ENCODE measurements around the gene CDKAL1. TPM values are rescaled to one million over a fixed set of nuclear protein-coding genes. Genes with fewer than 3 reads are reported as not detected.
"Not testable (repeated sequence)": the region's sequence is repeated elsewhere in the genome, so short reads cannot be mapped to it uniquely, and the experiment has no call there.

Gene CDKAL1
- total RNA-seq, 6 experiments from 2014 or later = 9.2 to 14.3 (median 11.9) TPM

- Mint-ChIP-seq H3K4me1 (ENCODE audit: low read depth) (peaks cover 43% of the 10 kb centered on the region), H3K36me3 (ENCODE audit: low read depth) (peaks cover 5% of the 10 kb centered on the region; the same call in 1 of the 2 replicates), H3K4me3 (no peak overlapping the region), H3K27ac (peak overlapping the region; percentile 67), H3K9me3 (no peaks in the 10 kb centered on the region), H3K27me3 (ENCODE audit: insufficient read depth) (peaks cover 9% of the 10 kb centered on the region; the same call in 1 of the 2 replicates)
- peak; percentile 87 for DNase-seq
- TF ChIP-seq, protein P1, sequence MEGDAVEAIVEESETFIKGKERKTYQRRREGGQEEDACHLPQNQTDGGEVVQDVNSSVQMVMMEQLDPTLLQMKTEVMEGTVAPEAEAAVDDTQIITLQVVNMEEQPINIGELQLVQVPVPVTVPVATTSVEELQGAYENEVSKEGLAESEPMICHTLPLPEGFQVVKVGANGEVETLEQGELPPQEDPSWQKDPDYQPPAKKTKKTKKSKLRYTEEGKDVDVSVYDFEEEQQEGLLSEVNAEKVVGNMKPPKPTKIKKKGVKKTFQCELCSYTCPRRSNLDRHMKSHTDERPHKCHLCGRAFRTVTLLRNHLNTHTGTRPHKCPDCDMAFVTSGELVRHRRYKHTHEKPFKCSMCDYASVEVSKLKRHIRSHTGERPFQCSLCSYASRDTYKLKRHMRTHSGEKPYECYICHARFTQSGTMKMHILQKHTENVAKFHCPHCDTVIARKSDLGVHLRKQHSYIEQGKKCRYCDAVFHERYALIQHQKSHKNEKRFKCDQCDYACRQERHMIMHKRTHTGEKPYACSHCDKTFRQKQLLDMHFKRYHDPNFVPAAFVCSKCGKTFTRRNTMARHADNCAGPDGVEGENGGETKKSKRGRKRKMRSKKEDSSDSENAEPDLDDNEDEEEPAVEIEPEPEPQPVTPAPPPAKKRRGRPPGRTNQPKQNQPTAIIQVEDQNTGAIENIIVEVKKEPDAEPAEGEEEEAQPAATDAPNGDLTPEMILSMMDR (IDR thresholded peaks at IDR 0.05) = no peak
Measured at GRCh38 chr6:20497216-20498040, 36.8 kb upstream of the CDKAL1 start.

DNA sequence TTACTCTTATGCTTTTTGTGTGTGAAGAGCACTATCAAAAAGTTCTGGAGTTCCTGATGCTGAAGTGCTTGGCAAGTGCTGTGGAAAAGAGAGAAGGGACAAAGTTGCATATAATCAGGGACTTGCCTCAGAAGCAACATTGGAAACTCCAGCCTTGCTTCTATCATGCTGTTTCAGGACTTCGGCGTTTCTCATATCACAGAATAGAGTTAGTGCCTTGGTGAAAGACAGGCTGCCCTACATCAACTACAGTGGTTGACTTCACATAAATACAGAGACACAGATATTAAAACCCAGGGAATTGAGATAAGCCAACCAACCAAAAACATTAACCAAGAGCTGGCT is 36.2 kb upstream of the CDKAL1 start:
- Mint-ChIP-seq H3K36me3 (ENCODE audit: low read depth) (peaks cover 3% of the 10 kb centered on the region; the same call in 1 of the 2 replicates), H3K9me3 (no peaks in the 10 kb centered on the region), H3K27ac (no peak overlapping the region), H3K4me3 (no peak overlapping the region), H3K27me3 (ENCODE audit: insufficient read depth) (peaks cover 9% of the 10 kb centered on the region; the same call in 1 of the 2 replicates), H3K4me1 (ENCODE audit: low read depth) (peaks cover 41% of the 10 kb centered on the region)
- no peak for DNase-seq
- TF ChIP-seq, protein P1 (IDR thresholded peaks at IDR 0.05) = no peak

GRCh38 chr6:20509212-20509611 is 25.0 kb upstream of the CDKAL1 start:
- TF ChIP-seq, protein P1 (IDR thresholded peaks at IDR 0.05) = no peak
- Mint-ChIP-seq H3K27me3 (ENCODE audit: insufficient read depth) (peaks cover 8% of the 10 kb centered on the region), H3K9me3 (no peaks in the 10 kb centered on the region), H3K4me1 (ENCODE audit: low read depth) (peaks cover 11% of the 10 kb centered on the region; the same call in 1 of the 2 replicates), H3K4me3 (no peak overlapping the region), H3K36me3 (ENCODE audit: low read depth) (no peaks in the 10 kb centered on the region), H3K27ac (no peak overlapping the region)
- no peak for DNase-seq

DNA sequence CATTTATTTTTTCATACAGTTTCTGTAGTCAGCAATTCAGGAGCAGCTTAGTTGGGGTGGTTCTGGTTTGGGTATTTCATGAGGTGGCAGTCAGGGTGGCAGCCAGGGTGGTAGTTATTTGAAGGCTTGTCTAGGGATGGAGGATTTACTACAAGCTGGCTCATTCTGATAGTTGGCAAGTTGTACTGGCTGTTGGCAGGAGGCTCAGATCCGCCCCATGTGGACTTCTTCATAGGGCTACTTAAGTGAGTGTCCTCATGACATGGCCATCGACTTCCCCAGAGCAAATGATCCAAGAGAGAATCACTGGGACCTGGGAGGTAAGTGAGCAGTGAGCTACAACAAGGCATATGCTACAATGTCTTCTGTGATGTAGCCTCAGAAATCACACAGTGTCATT is 22.4 kb upstream of the CDKAL1 start:
- H3K27ac Mint-ChIP-seq = no peak overlapping the region
- H3K36me3 Mint-ChIP-seq (ENCODE audit: low read depth) = no peaks in the 10 kb centered on the region
- peaks cover 10% of the 10 kb centered on the region for H3K27me3 Mint-ChIP-seq (ENCODE audit: insufficient read depth)
- DNase-seq = no peak
- TF ChIP-seq, protein P1 (IDR thresholded peaks at IDR 0.05) = no peak
- no peak overlapping the region for H3K4me3 Mint-ChIP-seq
- H3K9me3 Mint-ChIP-seq = no peaks in the 10 kb centered on the region
- H3K4me1 Mint-ChIP-seq (ENCODE audit: low read depth) = peaks cover 24% of the 10 kb centered on the region

GRCh38 chr6:20525208-20525607 is 9.0 kb upstream of the CDKAL1 start:
- DNase-seq; H3K4me1 Mint-ChIP-seq (ENCODE audit: low read depth); H3K27ac Mint-ChIP-seq; H3K9me3 Mint-ChIP-seq; H3K27me3 Mint-ChIP-seq (ENCODE audit: insufficient read depth); H3K36me3 Mint-ChIP-seq (ENCODE audit: low read depth); H3K4me3 Mint-ChIP-seq: not testable (repeated sequence)

DNA sequence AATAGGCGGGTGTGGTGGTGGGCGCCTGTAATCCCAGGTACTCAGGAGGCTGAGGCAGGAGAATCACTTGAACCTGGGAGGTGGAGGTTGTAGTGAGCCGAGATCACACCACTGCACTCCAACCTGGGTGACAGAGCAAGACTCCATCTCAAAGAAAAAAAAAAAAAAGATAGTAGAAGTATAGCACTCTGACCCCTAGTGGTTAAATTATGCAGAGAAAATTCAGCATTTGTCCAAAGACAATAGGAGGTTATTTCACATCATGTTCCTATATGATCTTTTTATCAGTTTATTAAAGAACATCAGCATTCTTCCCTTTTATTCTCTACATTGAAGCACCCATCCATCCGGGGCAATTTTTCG is 5.2 kb upstream of the CDKAL1 start:
- DNase-seq = peak; percentile 39
- H3K36me3 Mint-ChIP-seq (ENCODE audit: low read depth) = not testable (repeated sequence)

More for the DNA sequence above, 5.2 kb upstream of the CDKAL1 start:
- H3K9me3 Mint-ChIP-seq; H3K27me3 Mint-ChIP-seq (ENCODE audit: insufficient read depth); H3K4me3 Mint-ChIP-seq; H3K27ac Mint-ChIP-seq: not testable (repeated sequence)
- TF ChIP-seq, protein P1 (IDR thresholded peaks at IDR 0.05) = peak; percentile 85
- peaks cover 16% of the 10 kb centered on the region for H3K4me1 Mint-ChIP-seq (ENCODE audit: low read depth)
